Gastroesophageal sphincter (tissue), 3 donors: ENCODE data around the gene CMTM7.

Experiments used
- EP300 ChIP-seq: sonication (generic); formaldehyde crosslinking; IDR thresholded peaks from one replicate; pipeline ENCODE4 v1.6.1; 2017; ENCODE audit warnings: antibody characterized with exemption, mild to moderate bottlenecking
- TF ChIP-seq, protein P1 (sequence below), 4 experiments: fragments of 200-600 bp in 2 of 4; fragments of 450-650 bp in 2 of 4; sonication (generic) in 1 of 4; IDR thresholded peaks; one replicate each; pipeline ENCODE4 v1.5.1; 2017 to 2019; ENCODE audit warnings: antibody characterized with exemption in 4 of 4, mild to moderate bottlenecking in 2 of 4, moderate library complexity in 2 of 4

DNA sequence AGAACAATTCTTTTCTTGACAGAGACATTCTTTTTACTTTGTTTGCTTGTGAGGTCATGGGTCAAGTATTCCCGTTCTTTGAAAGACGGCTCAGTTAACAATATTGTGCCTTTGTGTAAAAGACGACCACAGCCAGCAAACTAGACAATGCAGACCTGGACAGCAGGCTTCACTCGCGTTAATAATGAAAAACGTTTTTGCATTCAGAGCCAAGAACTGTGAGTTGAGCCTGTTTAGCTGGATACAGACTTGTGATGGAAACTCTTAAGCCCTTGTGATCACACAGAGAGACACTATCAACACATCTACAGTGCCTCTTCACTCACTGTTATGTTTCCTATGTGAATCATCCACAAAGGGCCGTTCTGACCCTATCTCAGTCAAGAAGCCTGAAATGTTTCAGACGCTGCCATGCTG, 37.3 kb upstream of the CMTM7 start:
- no peak for TF ChIP-seq EP300
- TF ChIP-seq, protein P1, sequence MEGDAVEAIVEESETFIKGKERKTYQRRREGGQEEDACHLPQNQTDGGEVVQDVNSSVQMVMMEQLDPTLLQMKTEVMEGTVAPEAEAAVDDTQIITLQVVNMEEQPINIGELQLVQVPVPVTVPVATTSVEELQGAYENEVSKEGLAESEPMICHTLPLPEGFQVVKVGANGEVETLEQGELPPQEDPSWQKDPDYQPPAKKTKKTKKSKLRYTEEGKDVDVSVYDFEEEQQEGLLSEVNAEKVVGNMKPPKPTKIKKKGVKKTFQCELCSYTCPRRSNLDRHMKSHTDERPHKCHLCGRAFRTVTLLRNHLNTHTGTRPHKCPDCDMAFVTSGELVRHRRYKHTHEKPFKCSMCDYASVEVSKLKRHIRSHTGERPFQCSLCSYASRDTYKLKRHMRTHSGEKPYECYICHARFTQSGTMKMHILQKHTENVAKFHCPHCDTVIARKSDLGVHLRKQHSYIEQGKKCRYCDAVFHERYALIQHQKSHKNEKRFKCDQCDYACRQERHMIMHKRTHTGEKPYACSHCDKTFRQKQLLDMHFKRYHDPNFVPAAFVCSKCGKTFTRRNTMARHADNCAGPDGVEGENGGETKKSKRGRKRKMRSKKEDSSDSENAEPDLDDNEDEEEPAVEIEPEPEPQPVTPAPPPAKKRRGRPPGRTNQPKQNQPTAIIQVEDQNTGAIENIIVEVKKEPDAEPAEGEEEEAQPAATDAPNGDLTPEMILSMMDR (IDR thresholded peaks at IDR 0.05): no peak
